ENCODE measurements around the gene SLC25A41. TPM values are rescaled to one million over a fixed set of nuclear protein-coding genes. Genes with fewer than 3 reads are reported as not detected.
"Not testable (repeated sequence)": the region's sequence is repeated elsewhere in the genome, so short reads cannot be mapped to it uniquely, and the experiment has no call there.

SLC25A41 gene
- polyA plus RNA-seq, 1 donor, result 0.41 TPM

DNA sequence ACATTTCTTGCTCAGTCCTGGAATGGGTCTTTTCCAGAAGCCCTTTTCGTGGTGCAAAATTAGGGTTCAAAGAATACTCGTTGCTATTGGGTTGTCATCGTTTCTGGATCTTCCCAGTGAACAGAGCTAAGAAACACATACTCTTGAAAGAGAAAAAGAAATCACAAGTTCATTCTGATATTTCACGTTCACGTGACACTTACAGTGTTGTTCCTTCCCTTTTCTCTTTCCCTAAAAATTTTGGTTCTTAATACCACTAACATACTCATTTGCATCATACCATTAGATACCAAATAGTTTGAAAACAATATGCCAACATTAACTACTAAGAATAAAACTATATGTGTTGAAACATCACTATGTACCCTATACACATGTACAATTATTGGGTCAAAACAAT lies 27.2 kb downstream of the SLC25A41 start:
- DNase-seq, result no peak

DNA sequence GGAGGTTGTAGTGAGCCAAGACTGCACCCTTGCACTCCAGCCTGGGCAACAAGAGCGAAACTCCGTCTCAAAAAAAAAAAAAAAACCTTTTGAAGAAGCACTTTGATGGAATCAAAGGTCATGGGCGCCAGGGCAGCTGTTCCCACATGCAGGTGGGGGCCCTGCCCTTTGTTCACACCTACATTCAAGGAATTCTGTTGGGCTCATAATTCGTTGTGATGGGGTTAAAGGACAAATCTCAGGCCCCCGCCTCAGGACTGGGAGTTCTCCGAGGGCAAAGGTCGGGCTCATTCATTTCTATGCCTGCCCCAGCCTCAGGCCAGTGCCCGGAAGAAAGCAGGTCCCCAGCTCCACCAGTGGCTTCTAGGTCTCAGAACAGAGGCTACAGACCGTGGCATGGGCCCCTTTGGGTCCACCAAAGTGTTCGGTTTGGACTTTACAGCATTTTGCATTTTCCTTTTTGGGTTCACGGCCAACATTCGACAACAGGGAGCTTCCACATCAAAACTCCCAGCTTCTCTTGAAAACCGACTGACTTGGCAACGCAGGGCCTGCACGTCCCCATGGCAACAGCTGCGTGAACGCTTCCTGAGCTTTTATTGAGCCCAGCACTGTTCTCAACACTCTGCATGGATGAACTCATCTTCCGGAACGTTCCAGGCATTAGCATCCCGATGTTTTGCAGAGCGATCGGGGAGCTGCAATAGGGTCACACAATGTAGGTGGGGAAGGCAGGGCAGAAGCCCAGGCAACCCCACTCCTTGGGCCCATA lies 30.5 kb downstream of the SLC25A41 start:
- peak; percentile 82 for DNase-seq

DNA sequence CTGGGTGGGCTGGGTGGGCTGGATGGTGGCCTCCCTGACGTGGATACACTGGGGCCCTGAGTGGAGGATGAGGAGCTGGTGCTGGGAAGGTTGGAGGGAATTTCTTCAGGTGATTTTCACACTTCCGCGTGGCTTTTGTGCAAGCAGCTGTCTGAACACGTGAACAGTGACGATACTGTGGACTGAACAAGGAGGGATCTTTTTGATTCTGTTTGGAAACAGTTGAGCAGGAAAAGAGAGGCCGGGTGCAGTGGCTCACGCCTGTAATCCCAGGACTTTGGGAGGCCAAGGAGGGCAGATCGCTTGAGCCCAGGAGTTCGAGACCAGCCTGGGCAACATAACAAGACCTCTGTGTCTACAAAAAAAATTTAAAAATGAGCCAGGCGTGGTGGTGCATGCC lies 31.5 kb downstream of the SLC25A41 start:
- no peak for DNase-seq

DNA sequence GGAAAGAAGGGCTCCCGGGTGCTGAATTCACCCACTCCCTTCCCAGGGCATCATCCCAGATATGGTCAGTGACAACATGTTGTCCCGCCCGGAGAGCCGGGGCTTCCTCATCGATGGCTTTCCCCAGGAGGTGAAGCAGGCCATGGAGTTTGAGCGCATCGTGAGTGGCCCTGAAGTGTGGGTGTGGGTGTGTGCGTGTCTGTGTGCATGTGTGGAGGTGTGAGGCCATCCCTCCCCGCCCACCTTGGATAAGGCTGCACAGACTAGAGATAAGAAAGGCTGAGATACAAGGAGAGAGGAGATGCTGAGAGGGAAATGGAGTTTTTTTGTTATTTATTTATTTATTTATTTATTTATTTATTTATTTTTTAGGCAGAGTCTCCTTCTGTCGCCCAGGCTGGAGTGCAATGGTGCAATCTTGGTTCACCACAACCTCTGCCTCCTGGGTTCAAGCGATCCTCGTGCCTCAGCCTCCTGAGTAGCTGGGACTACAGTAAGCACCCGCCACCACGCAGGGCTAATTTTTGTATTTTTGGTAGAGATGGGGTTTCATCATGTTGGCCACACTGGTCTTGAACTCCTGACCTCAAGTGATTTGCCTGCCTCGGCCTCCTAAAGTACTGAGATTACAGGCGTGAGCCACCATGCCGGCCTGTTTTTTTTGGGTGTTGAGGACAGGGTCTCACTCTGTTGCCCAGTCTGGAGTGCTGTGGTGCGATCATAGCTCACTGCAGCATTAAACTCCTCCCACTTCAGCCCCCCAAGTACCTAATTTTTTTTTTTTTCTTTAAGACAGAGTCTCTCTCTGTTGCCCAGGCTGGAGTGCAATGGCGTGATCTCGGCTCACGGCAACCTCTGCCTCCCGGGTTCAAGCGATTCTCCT lies 33.3 kb downstream of the SLC25A41 start:
- DNase-seq, result not testable (repeated sequence)

DNA sequence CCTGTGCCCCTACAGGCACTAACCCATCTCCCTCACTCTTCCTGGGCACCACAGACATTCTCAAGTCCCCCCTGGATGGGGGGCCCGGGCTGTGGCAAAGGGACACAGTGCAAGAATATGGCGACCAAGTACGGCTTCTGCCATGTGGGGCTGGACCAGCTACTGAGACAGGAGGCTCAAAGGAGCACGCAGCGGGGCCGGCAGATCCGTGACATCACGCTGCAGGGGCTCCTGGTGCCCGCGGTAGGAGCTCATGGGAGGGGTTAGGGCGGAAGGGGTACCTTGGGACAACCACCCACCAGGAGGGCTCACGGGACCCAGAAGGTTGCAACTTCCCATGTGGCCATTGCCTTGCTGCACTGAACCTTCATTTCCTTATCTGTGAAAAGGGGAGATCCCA lies 37.3 kb downstream of the SLC25A41 start:
- DNase-seq, result no peak

DNA sequence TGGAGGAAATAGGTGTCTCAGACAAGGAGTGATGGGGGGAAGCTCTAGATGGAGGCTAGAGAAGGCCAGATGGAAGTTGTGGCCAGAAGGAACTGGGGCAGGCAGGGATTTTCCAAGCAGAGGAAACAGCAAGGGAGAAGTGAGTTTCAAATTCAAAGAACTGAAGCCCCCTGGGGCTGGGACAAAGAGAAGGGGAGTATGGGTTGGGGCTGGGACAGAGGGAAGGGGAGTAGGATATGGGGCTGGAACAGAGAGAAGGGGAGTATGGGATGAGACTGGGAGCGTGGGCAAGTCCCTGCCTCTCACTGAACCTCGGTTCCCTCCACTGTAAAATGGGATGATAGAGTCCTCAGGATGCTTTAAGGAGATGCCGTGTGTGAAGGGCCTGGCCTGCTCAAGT lies 38.7 kb downstream of the SLC25A41 start:
- no peak for DNase-seq

DNA sequence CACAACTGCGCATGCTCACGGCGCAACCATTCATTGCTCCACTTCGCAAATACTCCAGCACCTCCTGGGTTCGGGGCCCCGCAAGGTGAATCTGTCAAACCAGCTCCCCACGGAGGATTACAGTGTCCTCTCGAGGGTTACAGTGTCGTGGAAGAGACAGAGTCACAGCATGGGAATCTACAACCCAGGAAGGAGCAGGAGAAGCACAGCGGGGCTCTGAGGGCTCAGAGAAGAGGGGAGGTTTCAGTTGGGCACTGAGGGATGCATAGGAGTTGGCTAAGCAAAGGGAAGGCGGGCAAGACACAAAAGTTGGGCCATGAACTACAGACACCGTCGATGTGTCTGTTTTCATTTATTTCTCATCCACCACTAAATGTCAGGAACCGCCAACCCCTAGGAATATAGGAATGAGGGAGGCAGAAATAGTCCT lies 39.6 kb downstream of the SLC25A41 start:
- no peak for DNase-seq

DNA sequence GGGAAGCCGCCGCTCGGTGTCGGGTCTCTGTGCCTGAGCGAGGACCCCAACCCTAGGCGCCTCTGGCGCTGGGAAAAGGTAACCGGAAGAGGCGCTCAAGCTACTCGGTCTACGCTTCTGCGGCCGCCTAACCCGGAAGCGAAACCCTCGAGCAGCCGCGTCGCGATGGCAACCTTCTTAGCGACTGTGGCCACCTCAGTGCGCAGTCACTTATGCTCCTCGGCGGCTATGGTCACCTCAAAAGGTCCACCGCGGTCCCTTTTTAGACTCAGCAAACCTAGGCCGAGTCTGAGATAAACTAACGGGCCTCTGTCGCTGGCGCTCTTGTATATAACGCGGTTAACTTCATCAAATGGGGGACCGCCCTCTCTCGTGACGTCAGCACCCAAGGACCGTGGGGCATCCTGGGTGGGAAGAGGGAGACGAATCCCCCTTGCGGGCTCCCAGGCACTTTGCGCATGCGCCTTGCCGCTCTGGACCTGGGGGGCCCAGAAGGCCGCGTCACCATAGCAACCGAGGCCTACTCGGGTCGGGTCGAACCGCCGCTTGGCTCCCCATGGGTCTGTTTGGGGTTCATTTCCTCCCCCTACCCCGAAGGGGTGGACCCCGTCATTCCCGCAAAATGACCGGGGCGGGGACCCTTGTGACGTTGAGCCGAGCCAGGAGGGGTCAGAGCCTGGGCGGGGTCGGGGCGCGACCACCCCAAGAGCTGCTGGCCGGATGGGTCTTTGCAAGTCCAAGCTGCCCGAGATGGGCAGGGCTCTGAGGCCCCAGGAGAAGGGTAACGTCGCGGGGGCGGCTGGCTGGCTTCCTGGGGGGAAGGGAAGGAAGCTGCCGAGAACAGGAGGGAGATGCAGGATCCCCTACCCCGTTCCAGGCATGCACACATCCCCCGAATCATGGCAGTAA lies 40.2 kb downstream of the SLC25A41 start, which contains the start of gene GTF2F1:
TSS of gene GTF2F1 (minus strand) at position 91 of the 909 bp plus-strand sequence. CDS start 169 bp downstream, outside the sequence.
- DNase-seq, result peak; percentile 98

DNA sequence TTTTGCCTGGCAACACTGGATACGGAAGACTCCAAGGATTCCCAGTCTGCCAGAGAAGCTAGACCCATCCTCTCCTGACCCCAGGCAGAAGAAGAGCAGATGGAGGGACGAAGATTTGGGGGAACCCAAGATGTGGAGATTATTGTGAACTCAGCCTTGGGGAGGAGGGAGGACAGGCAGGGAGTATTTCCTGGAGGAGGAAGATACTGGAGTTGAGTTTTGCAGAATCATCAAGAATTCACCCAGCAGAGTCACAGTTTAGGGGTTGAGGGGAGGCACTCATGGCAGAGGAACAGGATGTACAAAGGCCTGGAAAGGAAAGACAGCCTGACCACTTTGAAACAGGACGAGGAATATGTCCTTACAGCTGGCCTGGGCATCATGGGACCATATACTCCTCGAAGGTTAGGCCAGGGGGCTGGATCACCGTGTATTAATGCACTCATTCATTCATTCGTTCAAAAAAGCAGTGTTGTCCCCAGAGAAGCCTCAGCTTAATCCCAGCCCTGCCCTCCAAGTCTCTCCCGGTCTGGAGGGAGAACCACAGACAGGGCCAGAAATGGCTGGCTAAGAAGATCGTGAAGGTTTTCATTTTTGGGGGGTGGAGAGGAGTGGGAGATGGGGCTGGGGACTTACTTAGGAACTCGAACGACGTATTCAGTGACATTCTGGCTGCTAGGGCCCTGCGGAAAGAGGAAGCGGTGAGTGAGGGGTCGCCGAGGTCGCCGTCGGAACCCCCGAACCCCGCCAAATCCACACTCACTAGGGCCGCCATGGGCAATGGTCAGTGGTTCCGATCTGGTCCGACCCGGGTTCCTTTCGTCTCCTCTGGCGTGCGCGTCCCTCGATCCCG lies 41.1 kb downstream of the SLC25A41 start:
- DNase-seq, result no peak

DNA sequence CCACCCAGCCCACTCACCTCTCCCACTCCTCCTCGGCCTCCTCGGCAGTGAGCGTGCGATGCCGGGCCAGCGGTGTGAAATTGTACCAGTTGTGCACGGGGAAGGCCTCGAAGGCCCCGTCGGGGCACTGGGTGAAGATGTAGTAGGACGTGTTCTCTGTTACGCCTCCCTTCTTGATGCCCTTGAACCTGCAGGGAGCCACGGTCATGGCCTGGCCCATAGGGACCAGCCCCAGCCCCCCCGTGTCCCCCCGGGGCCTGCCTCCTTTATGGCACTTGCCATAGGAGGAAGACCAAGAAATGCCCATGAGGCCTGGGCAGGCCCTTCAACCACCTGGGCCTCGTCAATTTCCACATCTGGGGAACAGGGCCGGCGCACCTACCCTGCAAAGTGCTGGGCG lies 46.2 kb downstream of the SLC25A41 start:
- no peak for DNase-seq

DNA sequence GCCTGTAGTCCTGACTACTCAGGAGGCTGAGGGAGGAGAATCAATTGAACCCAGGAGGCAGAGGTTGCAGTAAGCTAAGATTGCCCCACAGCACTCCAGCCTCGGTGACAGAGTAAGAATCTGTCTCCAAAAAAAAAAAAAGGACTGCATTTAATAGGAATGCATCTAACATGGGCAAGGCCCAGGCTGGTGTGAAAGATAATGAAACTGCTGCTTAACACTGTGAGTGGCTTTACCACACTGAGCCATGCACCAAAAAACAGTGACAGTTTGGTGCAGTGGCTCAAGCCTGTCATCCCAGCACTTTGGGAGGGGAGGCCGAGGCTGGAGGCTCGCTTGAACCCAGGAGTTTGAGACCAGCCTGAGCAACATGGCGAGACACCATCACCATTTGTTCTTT lies 49.2 kb downstream of the SLC25A41 start:
- no peak for DNase-seq

DNA sequence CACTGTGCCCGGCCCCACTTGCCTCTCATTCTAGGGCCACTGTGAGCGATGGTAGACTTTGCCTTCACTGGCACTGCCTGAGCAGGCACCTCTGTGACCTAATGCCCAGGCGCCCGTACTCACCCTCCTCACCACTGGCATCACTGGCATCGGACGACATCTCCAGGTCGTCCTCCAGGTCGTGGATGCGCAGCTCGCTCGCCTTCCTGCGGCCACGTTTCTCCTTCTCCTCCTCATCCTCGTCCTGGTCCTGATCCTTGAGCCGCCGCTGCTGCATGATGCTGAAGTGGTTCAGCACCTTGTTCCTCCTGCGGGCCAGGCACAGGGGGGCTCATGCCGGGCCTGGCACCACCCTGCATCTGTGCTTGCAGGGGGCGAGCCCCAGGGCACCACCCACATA lies 50.4 kb downstream of the SLC25A41 start:
- no peak for DNase-seq

DNA sequence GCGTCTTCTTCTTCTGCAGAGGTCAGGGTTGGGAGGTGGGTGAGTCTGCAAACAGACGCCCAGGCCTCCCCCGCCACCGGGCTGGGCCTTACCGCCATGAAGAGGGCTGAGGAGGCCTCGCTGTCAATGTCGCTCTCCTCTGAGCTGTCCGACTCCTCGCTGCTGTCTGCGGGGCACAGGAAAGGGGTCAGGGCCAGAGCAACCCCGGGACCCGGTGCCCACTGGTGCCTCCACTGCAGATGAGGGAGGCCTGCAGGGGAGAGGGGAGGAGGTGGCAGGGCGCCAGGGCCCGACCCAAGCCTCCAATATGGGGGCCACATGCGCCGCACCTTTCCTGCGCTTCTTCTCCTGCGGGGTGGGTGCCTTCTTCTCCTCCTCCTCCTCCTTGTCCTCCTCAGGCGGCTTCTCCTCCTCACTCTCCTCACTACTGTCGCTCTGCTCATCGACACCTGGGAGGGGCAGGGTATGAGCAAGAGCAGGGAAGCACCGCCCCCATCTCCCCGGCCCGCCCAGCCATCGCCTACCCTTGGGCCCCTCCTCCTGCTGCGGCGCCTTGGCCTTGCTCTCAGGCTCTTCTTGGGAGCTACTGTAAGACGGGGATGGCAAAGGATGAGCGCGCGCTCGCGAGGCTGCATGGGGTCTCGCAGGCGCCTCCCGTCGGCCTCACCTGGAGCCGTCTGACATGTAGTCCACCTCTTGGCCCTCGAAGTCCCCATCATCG lies 52.4 kb downstream of the SLC25A41 start:
- DNase-seq, result no peak

DNA sequence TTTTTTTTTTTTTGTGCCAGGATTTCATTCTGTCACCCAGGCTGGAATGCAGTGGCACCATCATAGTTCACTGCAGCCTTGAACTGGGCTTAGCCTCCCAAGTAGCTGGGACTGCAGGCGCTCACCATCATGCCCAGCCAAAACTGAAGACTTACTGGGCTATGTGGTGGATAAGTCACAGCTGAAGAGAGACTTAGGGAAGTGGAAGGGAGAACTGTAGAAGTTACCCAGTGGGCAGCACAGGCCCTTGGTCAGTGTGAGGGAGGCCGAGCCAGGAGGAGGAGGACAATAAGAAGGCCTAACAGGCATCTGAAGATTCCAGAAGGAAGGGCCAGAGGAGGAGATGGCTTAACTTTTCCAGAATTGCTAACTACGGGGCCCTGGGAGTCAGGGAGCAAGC lies 53.8 kb downstream of the SLC25A41 start:
- no peak for DNase-seq

DNA sequence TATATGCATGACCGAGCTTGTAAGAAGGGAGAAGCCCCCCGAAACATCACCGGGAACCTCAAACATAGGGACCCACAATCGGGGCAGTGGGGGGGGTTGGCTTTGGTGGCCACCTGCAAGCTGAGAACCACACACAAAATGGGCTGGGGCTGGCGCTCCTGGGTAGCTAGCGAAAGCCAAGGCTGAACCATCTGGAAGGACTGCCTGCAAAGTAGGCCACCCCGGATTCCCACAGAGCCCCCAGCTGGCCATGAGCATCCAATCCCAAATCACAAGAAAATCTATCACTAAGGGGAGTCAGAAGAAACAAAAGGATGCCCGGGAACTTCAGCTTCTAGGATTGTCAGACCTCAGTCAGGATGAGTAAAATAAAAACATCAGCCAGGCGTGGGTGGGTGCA lies 55.1 kb downstream of the SLC25A41 start:
- DNase-seq, result no peak

DNA sequence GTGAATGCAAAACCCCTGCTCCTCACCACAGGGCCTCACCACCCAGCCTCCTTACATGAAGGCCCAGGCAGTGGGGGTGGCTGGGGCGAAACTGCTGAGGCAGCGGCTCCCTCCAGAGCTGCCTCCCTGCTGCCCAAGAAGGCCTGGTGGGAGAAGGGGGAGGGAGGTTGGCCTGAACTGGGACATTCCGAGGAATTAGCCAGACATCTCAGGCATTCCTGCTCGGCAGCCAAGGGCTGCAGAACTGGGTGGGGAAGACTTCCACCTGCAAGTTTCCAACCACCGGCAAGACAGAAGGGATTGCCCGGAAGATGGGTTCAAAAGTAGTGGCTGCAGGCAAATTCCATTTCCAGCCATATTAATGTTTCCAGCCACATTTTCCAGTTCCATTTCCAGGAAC lies 55.5 kb downstream of the SLC25A41 start:
- DNase-seq, result no peak

DNA sequence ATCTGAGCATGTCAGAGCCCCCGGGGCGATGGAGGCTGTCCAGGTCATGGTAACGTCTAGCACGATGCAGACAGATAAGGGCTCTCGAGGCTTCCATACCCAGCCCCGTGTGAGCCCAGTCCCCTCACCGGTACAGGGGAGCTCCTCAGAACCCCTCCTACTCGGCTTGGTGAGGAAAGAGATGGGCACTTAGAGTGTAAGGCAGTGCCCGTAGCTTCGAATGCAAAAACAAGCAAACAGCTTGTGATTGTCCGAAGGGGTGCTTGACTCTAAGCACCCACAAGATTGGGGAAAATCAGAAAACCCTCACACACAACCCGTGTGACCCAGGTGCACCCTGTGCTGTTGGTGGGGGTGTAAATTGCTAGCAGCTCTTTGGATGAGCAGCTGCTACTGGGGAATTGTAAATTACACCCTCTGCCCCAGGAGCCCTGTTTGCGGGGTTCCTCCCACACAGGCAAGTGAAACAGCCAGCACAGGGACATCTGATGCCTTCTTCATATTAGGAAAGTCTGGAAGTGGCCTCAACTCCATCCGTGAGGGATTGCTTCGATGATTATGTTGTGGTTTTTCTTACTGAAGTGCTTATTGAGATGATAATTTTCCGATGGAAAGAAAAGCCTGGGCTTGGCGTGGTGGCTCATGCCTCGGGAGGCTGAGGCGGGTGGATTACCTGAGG lies 56.9 kb downstream of the SLC25A41 start:
- no peak for DNase-seq

All from hindlimb muscle (tissue), 1 donor.